LNCaP clone FGC (cell line): ENCODE measurements around the gene SRSF9.
A peak's percentile ranks its signal among the peaks of the same experiment; 100 is the strongest.
"Not testable (repeated sequence)": the region's sequence is repeated elsewhere in the genome, so short reads cannot be mapped to it uniquely, and the experiment has no call there.

Source experiments
- DNase-seq: peaks from one replicate; pipeline ENCODE4 v3.0.0-alpha.2; 2011; ENCODE audit warnings: low read depth
- H3K4me3 ChIP-seq: 2 replicates; pipeline ENCODE4 v1.5.1; 2011; ENCODE audit warnings: mild to moderate bottlenecking, low read depth, low read length, control low read depth
- CTCF ChIP-seq: IDR thresholded peaks from 2 replicates; pipeline ENCODE4 v1.5.1; 2012; ENCODE audit warnings: mild to moderate bottlenecking; ENCODE audit not compliant: control insufficient read depth, insufficient read depth; ENCODE audit errors: extremely low read depth

Gene SRSF9

GRCh38 chr12:120469450-120470149, at the start of gene SRSF9:
TSS of gene SRSF9 (minus strand) at chr12:120469748. CDS start at chr12:120469609, 139 bp downstream.
- peak; percentile 87 for DNase-seq
- peak within 1 kb of the TSS; percentile 82 for H3K4me3 ChIP-seq
- TF ChIP-seq CTCF, result peak; percentile 96

- DNase-seq, H3K4me3 ChIP-seq: not testable (repeated sequence)
Observed at GRCh38 chr12:120519324-120519723, 49.8 kb upstream of the SRSF9 start.

DNA sequence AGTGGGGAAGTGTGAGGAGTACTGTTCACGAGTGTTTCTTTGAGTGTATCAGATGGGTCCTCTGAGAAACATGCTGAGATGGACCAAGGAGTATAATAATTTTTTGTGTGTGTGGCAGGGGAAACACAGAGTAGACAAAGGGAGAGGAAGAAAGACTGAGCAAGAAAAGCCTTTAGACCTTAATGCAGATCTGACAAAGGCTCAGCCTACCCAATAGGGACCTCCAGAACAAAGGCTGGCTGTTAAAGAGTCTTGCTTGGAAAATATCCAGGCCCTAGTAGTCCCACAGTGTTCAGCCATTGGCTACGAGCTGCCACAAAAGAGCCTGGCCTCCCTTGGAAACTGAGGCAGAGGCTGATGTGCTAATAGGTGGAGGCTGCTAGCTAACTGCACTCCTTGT, 45.9 kb upstream of the SRSF9 start:
- DNase-seq, result no peak
- TF ChIP-seq CTCF, result no peak
- no peak overlapping the region for H3K4me3 ChIP-seq

DNA sequence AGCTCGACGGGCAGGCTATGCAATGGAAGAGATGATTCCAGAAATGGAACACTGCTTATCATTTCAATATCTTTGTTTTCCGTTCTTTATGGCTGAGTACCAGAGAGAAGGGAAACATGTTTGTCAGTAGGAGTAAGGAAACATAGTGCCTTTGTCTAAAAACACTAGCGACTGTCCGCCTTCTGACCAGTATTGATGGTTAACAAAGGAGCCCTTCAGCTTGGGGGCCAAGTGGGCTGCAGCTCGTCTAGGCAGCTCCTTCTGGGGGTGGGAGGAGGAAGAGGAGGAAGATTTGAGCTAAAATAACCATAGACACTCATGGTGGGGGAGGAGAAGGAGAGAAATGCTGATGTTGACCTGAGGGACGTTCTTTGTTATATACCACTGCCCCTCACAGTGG, 44.5 kb upstream of the SRSF9 start:
- TF ChIP-seq CTCF, result no peak
- no peak for DNase-seq
- H3K4me3 ChIP-seq, result no peak overlapping the region

DNA sequence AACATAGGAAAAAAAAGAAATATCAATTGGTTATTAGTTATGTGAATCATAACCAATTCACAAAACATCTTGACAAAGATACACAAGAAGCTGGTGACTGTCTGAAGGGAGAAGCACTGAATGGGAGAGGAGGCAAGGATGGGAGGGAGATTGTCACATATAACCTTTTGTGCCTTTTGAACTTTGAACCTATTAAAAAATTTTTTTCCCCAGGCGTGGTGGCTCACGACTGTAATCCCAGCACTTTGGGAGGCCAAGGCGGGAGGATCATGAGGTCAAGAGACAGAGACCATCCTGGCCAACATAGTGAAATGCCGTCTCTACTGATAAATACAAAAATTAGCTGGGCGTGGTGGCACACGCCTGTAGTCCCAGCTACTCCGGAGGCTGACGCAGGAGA, 39.0 kb upstream of the SRSF9 start:
- DNase-seq, result no peak
- H3K4me3 ChIP-seq, result no peak overlapping the region
- TF ChIP-seq CTCF, result no peak

- no peak for DNase-seq
- no peak overlapping the region for H3K4me3 ChIP-seq
- no peak for TF ChIP-seq CTCF
Observed at GRCh38 chr12:120504587-120504986, 35.0 kb upstream of the SRSF9 start.

DNA sequence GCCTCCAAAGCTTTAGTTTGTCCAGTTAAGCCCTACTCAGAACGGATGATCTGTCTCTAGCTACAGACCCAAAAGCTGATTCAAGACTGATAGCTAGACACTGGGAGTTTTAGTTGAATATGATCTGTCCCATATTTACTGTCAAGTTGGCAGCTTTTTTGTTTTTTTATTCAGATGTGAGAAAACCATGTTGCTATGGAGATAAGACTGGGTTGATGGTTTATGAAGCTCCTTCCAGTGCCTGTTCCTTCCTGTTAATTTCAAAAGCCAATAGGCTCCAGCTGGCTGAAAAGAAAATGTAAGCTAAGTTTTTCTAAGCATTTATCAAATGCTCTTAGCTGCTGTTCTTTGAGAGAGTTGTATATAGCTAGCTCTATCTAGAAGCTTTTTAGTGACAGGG, 31.0 kb upstream of the SRSF9 start:
- H3K4me3 ChIP-seq, result no peak overlapping the region
- DNase-seq, result no peak
- TF ChIP-seq CTCF, result no peak
